Stimulated activated CD4-positive, alpha-beta T cell treated with anti-CD3 and anti-CD28 coated beads, Interleukin-12 subunit alpha, Interleukin-12 subunit beta, amount 100 ng/mL, for 48 hours (primary cell): ENCODE measurements around the gene SP140.
"Not testable (repeated sequence)": the region's sequence is repeated elsewhere in the genome, so short reads cannot be mapped to it uniquely, and the experiment has no call there.

Source experiments
- DNase-seq, 3 donors: peaks; one replicate each; pipeline ENCODE4 v3.0.0-alpha.2; 2020; ENCODE audit warnings: low read depth in 2 of 3, low spot score in 1 of 3

The SP140 gene

DNA sequence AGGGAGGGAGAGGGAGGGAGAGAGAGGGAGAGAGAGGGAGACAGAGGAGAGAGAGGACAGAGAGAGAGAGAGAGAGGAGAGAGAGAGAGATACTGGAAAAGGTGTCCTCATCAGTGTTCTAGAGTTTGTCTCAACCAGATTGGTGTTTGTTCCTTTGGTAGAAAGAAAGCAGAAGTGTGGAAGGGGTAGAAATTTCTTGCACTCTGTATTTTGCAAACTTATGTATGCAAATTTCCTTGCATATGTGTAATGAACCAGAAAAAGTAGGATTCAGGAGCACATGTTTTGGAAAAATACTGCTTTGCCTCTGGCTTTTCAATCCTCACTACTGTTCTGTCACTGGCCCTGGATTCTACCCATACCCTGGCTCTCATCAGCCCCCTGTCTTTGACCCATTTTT is 1.1 kb upstream of the SP140 start:
- no peak for DNase-seq

DNA sequence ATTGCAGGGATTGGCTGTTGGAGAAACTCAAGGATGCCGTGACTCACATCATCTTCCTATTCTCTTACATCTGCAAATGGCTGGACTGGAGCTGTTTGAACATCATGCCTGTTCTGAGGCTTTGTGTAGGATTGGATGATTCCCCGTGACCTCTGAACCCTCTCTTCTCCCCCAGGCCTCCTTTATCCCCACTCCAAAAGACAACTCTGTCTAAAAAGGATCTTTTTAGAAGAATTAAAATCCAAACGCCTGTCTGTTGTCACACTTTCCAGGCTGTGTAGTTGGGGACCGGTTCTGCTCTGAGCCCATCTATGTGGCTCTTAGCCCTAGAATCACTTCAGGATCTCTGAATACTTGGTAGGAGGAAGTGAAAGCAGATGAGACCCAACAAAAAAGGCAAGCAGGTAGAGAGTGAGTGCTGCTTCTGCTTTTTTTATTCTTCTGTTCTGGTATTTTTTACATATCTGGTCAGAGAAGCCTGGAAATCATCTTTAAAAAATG is 565 bp downstream of the SP140 start:
- DNase-seq: no peak

DNA sequence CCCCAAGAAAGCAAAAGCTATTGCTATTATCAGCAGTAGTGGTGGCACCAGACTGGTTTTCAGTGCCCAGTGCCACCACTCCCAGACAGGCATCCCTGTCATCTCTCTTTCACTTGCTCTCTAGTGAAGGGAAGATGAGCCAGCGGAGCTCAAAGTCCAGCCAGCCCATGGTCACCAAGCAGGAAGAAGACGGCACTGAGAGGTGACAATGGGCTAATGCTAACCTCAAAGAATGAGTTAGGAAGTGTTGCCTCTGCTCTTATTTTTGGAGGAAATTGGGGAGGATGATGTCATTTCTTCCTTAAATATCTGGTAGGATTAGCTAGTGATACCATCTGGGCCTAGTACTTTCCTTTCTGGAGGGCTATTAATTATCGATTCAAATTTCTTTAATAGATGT is 1.7 kb downstream of the SP140 start:
- no peak for DNase-seq

- DNase-seq: no peak
Measured at GRCh38 chr2:230230087-230230486, 4.6 kb downstream of the SP140 start.

GRCh38 chr2:230230496-230231200 is 5.1 kb downstream of the SP140 start:
- no peak for DNase-seq

DNA sequence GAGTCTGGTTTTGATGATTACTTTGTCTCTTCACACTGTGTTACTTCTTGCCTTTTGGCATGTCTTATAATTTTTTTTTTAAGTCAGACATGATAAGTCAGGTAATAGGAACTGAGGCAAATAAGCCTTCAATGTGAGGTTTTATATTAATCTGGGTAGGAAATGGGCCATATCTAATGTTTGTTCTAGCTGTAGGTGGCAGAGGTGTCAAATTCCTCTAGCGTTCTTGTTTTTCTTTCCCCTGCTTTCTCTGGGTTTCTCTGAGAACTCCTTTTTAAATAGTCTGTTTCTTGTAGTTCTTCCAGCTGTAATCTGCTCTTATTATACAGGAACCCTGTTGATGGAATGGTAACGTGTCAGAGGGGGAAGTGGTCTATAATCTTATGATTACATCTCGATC is 5.7 kb downstream of the SP140 start:
- DNase-seq: no peak

DNA sequence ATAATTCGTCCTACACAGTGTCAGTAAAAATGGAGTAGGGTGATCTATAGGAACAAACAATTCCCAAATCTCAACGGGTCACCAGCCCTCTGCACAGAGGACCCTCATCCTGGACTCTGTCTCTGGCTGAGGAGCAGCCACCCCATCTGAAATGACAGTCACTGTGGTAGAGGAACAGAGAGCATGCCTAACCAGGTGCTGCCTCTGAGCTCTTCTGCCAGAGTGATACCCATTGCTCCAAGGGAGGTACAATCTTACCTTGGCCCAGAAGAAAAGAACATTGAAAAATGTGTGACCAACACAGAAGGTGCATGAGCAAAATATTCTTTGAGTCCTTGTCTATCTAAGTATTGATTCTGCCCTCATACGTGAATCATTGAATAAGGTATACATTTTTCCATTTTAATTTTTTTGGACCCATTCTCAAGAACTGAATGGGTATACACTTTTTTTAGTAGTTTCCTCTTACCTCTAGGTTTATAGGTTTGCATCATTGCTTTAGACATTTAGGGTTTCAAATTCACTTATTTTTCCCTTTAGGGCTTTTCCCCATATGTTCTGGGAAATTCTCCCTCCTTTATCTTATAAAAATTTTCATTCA is 8.7 kb downstream of the SP140 start:
- no peak for DNase-seq

DNA sequence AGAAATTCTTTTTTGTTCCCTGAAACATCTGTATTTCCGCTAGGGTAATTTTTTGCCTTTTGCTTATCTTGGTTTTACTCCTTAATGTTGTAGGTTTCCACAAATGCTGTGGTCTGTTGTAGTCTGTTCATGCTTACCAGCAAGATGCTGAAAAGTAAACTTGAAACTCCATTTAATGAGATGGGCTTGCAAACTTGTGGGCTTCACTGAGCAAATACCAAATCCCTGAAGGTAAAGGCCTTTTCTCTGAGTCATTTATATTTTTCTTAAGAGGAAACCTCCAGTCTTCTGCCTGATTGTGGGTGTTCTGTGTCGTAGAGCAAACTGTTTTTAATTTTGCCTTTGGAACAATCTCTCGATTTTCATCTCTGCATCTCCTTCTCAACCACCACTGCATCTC is 9.3 kb downstream of the SP140 start:
- no peak for DNase-seq

DNA sequence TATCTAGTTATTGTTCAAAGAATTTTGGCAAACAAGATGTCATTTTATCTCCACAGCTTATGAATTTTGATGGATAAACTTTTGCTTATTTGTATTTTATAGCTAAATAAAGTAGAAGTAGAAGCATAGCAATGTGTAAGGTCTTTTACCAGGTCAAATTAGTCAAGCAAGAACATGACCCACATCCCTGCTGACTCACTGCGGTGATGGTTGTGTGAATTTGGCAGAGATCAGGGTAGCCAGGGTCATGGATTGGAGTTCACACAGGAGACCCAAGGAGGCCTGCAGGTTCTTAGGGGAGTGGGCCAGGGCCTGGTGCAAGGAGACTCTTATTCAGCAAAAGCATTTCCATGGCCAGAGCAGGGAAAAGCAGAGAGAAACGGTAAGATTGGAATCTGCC is 18.7 kb downstream of the SP140 start:
- DNase-seq: no peak

DNA sequence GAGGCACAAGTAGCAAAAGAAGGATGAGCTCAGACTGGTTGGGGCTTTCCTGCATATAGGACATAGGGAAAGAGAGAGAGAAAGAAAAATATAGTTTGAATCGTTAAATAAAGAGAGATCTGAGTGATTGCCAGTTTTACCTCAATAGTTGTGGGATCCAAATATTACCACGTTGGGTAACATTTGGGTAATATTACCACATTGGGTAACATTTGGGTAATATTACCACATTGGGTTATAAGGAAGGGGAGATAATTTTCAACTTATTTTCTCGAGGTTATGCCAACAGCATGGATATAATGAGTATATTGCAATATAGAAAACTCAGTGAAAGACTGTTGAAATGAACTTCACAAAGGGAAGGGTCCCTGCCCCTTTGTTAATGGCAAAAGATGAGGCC is 20.7 kb downstream of the SP140 start:
- DNase-seq: no peak

GRCh38 chr2:230250231-230250630 is 24.7 kb downstream of the SP140 start:
- no peak for DNase-seq

GRCh38 chr2:230254152-230254881 is 28.8 kb downstream of the SP140 start:
- DNase-seq: peak in 1 of 3 donors; percentile 44

DNA sequence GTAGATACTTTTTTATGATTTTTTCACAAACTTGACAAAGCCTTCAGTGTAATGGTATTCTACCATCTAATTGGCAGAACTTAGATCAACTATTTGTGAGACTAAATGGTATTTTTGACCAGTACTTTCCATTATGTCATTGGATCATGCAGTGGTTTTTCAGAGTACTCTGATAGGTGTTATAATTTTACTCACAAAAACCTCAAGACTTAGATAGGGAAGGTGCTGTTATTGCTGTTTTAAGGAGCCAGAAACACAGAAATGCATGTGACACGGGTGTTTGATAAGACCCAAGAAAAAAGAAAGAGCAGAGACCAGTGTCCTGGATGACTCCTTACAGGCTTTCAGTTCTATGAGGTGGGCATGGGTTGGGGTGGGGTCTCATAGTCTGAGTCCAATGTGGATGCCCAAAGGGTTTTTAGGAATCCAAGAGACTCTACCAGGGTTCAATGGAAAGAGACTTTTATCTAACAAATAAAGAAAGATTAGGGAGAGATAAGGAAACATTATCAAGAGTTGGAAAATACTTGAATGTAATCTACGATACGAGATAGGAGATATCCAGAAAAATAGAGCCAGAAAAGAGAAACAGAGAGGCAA is 31.3 kb downstream of the SP140 start:
- no peak for DNase-seq

- DNase-seq: no peak
Measured at GRCh38 chr2:230258483-230258882, 32.9 kb downstream of the SP140 start.

DNA sequence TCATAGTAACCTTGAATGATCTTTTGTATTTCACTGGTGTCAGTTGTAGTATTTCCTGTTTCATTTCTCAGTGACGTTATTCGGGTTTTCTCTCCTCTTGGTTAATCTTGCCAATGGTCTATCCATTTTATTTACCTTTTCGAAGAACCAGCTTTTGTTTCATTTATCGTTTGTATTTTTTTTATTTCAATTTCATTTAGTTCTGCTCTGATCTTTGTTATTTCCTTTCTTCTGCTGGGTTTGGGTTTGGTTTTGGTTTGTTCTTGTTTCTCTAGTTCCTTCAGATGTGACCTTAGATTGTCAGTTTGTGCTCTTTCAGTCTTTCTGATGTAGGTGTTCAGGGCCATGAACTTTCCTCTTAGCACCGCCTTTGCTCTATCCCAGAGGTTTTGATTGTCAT is 36.7 kb downstream of the SP140 start:
- no peak for DNase-seq

GRCh38 chr2:230264945-230265344 is 39.4 kb downstream of the SP140 start:
- not testable (repeated sequence) for DNase-seq

DNA sequence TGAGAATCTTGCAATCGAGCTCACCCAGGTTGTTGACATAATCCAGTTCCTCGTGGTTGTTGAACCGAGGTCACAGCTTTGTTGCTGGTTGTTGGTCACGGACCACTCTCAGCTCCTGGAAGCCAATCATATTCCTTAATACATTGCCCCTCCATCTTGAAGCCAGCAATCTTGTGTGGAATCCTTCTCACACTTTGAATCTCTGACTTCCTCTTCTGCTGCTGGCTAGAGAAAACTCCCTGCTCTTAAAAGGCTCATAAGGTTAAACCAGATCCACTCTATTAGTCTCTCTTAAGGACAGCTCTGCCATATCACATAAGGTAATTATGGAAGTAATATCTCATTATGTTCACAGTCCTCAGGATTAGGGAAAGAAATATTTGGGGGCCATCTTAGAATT is 41.1 kb downstream of the SP140 start:
- no peak for DNase-seq

DNA sequence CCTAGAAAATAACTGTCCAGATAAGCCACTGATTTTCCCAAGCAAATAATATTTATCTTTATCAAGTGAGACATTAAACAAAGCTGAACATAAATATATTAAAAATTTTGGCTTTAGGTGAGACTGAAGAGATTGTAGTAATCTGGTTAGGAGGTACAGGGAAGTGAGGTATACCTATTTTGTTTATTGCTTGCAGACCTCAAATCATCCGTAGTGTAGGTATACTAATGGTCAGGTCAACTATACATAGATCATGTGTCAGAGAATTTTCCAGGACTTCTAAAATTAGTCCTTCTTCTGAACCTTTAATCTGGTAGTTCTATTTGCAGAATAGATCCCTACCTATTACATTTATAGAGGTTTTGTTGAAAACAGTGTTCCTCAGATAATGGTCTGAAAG is 41.5 kb downstream of the SP140 start:
- no peak for DNase-seq

GRCh38 chr2:230267556-230267955 is 42.0 kb downstream of the SP140 start:
- no peak for DNase-seq

GRCh38 chr2:230268606-230269243 is 43.2 kb downstream of the SP140 start:
- DNase-seq: no peak

DNA sequence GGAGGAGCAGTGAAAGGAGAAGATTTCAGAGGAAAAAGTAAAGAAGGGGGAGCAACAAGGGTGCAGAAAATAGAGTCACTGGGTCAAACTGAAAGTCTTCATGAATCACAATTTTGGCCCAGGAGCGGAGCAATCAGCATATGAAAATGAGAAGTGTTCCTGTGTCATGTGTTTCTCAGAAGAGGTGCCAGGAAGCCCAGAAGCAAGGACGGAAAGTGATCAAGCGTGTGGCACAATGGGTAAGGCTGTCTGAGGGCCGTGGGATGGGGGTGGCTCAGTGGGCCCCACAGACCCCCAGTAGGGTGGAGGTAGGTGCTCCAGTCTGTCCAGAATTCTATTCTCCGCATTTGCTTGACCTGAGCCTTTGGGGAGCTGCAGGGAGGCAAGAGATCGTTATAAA is 44.2 kb downstream of the SP140 start:
- DNase-seq: peak in 1 of 3 donors; percentile 20
